ENCODE results near the gene EFCAB11. TPM values are rescaled to one million over a fixed set of nuclear protein-coding genes. Genes with fewer than 3 reads are reported as not detected.

The EFCAB11 gene
- polyA plus RNA-seq, 3 donors, result 2.0 to 4.3 (median 2.1) TPM

GRCh38 chr14:89983375-89983774 lies 28.8 kb upstream of the EFCAB11 start:
- H3K4me3 ChIP-seq (replicated peaks in 1 of 3; ENCODE audit: low read depth in 2 of 3, low read length in 3 of 3), result no peak overlapping the region
- no peak overlapping the region for H3K4me3 Mint-ChIP-seq
- no peak overlapping the region for H3K9ac ChIP-seq (ENCODE audit: insufficient read depth, low read length, poor library complexity, severe bottlenecking)
- peaks cover 75 to 99% of the 10 kb centered on the region in 2 donors for H3K36me3 ChIP-seq (replicated peaks in 1 of 2; ENCODE audit: control insufficient read depth in 1 of 2, insufficient read depth in 2 of 2, low read length in 2 of 2)
- H4K20me1 ChIP-seq (ENCODE audit: insufficient read depth, low read length), result no peaks in the 10 kb centered on the region
- H3K79me2 ChIP-seq (ENCODE audit: insufficient read depth, low read length), result no peaks in the 10 kb centered on the region
- no peak overlapping the region for H2AFZ ChIP-seq (ENCODE audit: insufficient read depth, low read depth, low read length, poor library complexity, severe bottlenecking)
- TF ChIP-seq CTCF (IDR thresholded peaks at IDR 0.05), result no peak
- WGBS (ENCODE audit: insufficient coverage), result 100% methylated on average over 2 of the region's 2 CpGs
- no peaks in the 10 kb centered on the region for H3K4me1 ChIP-seq (ENCODE audit: control insufficient read depth in 1 of 2, insufficient read depth in 2 of 2, low read length in 2 of 2)
- peaks cover 0 to 2% (median 0%) of the 10 kb centered on the region in 3 donors for H3K27me3 Mint-ChIP-seq (ENCODE audit: low read depth in 3 of 3)
- H3K27me3 ChIP-seq (ENCODE audit: control insufficient read depth in 2 of 2, insufficient read depth in 2 of 2, low read length in 2 of 2), result no peaks in the 10 kb centered on the region
- no peak overlapping the region for H3K4me2 ChIP-seq (replicated peaks; ENCODE audit: extremely low read depth, low read length, poor library complexity, severe bottlenecking)
- H3K27ac Mint-ChIP-seq, result peak overlapping the region in 2 of 7 donors; percentile 43
- intact Hi-C loops (cut with micrococcal nuclease), result no loop called here
- DNase-seq, result no peak
- H3K27ac ChIP-seq (ENCODE audit: low read depth in 1 of 2, low read length in 2 of 2), result no peak overlapping the region
- no peaks in the 10 kb centered on the region for H3K9me3 Mint-ChIP-seq
- peaks cover 77 to 84% of the 10 kb centered on the region in 2 donors for H3K36me3 Mint-ChIP-seq
- no peaks in the 10 kb centered on the region for H3K4me1 Mint-ChIP-seq
- H3K9me3 ChIP-seq (replicated peaks in 1 of 2; ENCODE audit: control insufficient read depth in 1 of 2, insufficient read depth in 1 of 2, low read length in 2 of 2), result no peaks in the 10 kb centered on the region

DNA sequence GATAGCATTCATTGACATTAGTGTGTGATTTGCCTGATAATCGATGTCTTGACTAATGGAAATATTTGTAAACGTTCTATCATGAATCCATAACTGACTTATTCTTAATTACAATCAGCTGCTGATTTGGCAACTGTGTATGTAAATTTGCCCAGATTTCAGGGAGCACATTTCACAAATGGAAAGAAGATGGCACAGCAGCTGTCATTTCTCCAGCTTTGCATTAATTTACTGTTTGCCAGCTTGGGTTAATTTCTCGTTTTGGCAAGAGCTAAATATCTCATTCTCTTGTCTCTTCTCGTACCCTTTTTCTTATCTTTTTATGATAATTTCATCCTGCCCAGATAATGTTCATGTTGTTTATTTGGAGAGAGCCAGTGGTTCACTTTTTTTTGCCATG lies 24.1 kb upstream of the EFCAB11 start:
- Histone ChIP-seq H3K4me1 (ENCODE audit: control insufficient read depth in 1 of 2, insufficient read depth in 2 of 2, low read length in 2 of 2) (no peaks in the 10 kb centered on the region), H3K4me2 (replicated peaks; ENCODE audit: extremely low read depth, low read length, poor library complexity, severe bottlenecking) (no peak overlapping the region), H3K79me2 (ENCODE audit: insufficient read depth, low read length) (no peaks in the 10 kb centered on the region), H2AFZ (ENCODE audit: insufficient read depth, low read depth, low read length, poor library complexity, severe bottlenecking) (no peak overlapping the region), H3K27ac (ENCODE audit: low read depth in 1 of 2, low read length in 2 of 2) (no peak overlapping the region), H3K4me3 (replicated peaks in 1 of 3; ENCODE audit: low read depth in 2 of 3, low read length in 3 of 3) (no peak overlapping the region), H3K9ac (ENCODE audit: insufficient read depth, low read length, poor library complexity, severe bottlenecking) (no peak overlapping the region), H3K36me3 (replicated peaks in 1 of 2; ENCODE audit: control insufficient read depth in 1 of 2, insufficient read depth in 2 of 2, low read length in 2 of 2) (peaks cover 57 to 88% of the 10 kb centered on the region in 2 donors), H3K27me3 (ENCODE audit: control insufficient read depth in 2 of 2, insufficient read depth in 2 of 2, low read length in 2 of 2) (no peaks in the 10 kb centered on the region), H4K20me1 (ENCODE audit: insufficient read depth, low read length) (no peaks in the 10 kb centered on the region), H3K9me3 (replicated peaks in 1 of 2; ENCODE audit: control insufficient read depth in 1 of 2, insufficient read depth in 1 of 2, low read length in 2 of 2) (no peaks in the 10 kb centered on the region)
- no peak for DNase-seq
- TF ChIP-seq CTCF (IDR thresholded peaks at IDR 0.05), result no peak
- H3K27me3 Mint-ChIP-seq (ENCODE audit: low read depth in 3 of 3), result no peaks in the 10 kb centered on the region
- no peak overlapping the region for H3K4me3 Mint-ChIP-seq
- no CpG with 5 or more reads among the region's 4 CpGs for WGBS (ENCODE audit: insufficient coverage)
- no peaks in the 10 kb centered on the region for H3K9me3 Mint-ChIP-seq
- no peak overlapping the region for H3K27ac Mint-ChIP-seq
- H3K4me1 Mint-ChIP-seq, result peaks cover 6% of the 10 kb centered on the region
- H3K36me3 Mint-ChIP-seq, result peaks cover 58 to 75% of the 10 kb centered on the region in 2 donors
- intact Hi-C loops (cut with micrococcal nuclease), result no loop called here
